ENCODE measurements around the gene DDX23.

Gene DDX23

DNA sequence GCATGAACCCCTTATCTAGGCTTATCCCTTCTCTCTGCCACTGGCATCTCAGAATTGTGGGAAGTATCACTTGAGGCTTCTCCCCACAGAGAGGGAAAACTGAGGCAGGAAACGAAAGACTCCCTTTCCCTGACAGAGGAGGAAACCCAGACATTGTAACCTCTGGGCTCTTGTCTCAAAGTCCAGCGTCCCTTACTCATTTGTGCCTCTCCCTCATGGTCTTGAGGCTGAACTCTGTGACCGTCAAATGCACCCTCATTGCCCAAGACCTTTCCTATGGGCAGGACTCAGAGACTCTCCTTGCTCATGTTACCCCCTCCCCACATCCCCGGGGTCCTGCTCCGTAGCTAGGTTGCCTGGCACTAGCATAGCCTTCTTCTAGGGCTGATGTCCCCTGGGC, 29.8 kb downstream of the DDX23 start:
- no peak for DNase-seq

DNA sequence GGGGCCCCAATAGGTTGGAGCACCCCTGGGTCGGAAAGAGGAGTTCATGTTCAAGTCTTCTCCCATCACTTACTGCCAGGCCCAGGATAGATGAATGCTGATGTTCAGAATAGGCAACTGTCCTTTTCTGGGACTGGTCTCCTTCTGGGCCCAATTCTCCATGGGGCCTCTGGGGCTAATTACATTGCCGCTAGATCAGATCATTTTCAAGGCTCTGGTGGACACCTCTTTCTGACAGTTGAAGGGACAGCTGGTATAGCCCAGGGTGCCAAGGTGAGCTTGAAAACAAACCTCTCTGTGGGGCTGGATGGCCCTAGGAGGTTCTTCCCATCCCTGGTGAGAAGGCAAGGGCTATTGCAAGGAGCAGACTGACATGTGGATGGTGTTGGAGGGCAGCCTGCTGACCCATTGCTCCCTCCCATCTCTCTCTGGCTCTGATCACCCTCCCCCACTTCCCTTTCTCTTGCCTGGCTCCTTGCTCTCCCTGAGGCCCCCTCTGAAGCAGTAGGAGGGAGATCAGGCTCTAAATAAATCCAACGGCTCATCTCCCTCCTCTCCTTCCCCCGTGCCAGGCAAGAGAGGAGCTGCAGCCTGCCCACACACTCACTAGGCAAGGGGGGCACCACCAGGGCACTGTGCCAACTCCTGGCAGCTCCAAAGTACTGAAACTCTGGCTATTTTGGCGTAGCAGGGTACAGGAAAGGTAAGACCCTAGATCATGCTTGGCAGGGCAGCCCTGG, 31.8 kb downstream of the DDX23 start:
- no peak for DNase-seq

DNA sequence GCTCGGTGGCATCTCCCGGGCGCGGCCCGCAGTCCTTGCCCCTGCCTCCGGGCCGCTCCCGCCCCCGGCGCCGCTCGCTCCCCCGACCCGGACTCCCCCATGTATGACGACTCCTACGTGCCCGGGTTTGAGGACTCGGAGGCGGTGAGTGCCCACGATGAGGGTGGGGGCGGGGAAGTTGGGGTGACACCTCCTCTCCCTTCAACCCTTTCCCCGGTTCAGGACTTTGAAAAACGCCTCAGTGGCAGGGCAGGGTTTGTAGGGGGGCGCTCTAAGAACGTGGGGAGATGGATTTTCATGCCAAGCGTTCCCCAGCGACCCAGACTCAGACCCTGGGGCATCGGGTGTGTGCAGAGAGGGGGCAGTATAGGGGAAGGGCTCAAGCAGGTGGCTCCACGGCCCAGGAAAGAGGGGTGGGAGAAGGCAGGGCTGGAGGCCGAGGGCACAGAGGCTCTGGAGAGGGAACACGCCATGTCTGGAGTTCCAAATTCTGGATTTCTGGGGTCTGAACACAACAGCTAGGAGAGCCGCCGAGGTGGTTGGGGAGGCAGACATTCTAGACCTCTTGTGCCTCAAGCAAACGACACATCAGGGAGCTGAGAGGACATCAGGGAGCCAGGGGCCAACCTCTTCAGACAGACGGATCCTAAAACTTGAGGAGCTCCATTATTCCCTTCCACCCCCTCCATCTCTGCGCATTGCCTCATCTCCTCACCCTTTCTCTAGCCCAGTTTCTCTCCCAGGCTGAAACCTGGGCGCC, 33.0 kb downstream of the DDX23 start:
- peak; percentile 29 for DNase-seq

DNA sequence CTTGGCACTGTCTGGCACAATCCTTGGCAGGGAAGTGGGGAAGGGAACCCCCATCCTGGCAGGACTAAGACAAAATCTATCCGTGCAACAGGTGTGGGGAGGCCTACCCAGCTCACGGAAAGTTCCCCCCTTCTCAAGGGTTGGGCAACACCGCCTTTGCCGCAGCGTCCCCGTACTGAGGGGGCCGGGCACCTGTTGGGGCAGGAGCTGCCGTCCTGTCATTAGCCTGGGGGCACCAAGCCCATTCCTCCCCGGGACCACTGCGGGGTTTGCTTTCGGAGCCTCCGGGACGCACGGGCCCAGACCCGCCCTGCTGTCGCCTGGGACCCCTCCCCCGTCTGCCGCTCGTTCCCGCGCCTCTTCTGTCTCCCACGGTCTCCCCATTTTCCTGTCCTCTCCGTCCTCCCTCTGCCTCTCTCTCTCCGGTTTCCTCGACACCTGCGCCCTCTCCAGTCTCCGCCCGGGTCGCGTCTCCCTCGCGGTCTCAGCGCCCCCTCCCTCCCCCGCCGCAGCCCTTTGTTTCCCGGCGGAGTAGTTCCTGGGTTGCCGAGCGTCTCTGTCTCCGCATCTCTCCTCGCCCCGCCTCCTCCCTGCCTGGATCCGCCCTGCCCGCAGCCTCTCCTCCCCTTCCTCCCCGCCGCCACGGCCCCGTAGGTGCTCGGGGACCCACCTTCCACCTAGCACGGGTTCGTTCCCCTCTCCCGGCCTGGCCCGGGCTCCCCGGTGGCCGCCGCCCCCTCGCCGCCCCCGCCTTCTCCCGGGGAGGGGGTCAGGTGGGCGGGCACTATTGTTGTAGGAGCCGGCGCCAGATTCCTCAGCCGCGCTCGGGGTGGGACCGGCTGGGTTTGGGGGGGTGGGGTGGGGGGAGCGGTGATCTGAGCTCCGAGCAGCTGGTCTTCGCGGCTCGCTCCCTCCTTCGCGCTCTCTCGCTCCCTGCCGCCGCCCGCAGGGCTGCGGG, 33.8 kb downstream of the DDX23 start, which contains the start of gene CACNB3:
TSS of gene CACNB3 (plus strand) at position 624 of the 958 bp plus-strand sequence. CDS start 434 bp downstream, outside the sequence.
- DNase-seq: peak; percentile 79

DNA sequence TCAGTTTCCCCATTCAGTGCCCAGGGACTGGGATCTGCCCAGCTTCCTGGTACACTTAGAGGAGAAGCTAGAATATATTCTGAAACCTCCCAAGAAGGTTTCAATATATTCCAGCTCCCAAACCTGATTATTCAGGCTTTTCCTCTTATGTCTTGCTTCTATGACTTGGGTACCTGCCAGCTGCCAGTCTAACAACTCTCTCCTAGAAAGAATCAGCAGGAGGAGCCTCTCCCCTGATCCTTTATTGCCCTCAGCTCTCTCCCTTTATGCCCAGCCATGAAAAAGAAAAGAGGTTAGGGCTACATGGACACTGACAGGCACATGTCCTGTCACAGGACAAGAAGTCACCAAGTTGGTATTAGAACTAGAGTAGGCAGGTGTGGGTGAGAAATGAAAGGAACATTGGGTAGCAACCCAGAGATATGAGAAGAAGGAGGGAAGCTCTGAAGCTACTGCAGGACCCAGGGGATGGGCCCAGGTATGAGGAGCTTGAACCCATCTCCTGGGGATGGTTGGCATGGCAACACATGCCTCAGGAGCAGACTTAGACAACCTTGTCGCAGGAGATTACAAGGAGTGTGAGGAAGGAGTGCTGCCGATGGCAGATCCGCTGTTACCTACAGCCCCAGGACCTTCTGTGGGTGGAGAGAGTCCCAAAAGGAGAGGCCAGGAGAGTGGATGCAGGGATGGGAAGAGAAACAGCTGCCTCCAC, 35.7 kb downstream of the DDX23 start:
- DNase-seq: no peak

DNA sequence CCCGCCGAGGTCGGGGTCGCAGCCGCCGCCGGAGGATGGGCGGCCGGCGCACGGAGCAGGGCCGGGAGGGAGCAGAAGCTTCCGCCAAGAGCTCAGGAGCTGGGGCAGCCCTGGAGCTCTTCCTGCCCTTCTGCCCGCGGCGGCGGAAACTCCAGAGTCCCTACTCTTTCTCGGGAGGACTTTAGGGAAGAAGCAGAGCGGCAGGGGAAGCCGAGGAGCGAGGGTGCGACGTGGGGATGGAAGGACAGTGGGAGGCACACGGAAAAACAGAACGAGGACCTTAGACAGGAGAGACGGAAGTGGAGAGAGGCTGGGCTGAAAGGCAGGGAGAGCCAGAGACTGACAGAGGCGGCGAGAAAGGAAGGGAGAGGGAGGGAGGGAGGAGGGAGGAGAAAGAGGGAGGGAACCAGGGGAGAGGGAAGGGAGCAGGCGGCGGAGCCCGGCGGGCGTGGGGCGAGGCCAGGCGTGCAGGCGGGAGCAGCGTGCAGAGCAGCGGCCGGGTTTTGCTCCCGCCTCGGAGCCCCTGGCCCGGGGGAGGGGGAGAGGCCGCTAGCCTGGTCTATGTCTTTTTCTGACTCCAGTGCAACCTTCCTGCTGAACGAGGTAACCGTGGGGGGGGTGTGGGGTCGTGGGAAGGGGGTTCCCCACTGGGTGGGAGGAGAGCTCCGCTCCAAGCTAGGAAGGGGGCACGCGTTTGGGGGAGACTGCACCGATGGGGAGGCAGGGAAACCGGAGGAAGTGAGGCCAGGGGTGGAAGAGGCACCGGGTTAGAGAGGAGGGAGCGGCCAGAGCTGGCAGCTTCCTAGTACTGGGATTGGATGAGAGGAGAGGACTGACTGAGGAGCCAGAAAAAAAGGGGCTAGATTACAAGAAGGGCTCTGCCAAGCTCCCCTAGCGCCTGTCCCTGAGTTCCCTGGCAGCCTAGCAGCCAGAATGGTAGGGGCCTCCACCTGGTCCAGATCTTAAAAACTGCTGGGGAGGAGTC, 36.5 kb downstream of the DDX23 start:
- no peak for DNase-seq

DNA sequence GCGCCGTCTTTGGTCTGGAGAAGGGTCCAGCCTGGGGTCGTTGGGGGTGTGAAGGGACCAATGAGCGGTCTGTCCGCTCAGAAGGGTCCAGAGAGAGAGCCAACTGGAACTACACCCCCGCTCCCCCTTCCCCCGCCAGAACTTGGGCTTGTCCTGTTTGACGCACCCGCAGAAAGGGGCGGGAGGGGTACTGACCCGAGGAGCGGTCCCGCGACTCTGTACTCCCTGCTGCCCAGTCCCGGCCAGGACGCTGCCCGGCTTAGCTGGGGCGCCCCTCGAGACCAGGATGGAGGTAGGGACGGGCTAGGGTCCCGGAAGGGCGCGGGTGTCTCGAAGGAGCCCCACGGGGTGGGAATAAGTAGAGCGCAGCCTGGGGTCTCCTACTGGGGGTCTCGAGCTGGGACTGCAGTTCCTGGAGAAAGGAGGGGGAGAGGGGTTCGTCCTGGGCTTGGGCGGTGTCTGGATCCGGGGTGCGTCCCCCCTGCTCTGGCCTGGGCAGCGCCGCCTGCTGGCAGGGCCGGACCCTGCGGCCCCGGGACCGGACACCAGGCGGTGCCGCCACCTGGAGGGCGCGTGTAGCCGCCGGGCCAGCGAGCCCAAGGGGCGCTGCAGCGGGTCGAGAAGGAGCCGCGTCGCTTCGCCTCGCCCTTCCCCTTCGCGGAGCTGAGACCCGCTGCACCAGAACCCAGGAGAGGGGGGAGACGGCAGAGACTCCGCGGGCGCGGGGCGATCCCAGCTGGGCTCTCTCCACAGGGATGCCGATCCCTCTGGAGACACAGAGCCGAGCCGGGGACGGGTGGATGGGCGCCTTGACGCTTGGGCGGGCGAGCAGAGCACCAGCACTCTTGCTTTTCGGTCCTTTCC, 37.5 kb downstream of the DDX23 start:
- DNase-seq: peak; percentile 65

DNA sequence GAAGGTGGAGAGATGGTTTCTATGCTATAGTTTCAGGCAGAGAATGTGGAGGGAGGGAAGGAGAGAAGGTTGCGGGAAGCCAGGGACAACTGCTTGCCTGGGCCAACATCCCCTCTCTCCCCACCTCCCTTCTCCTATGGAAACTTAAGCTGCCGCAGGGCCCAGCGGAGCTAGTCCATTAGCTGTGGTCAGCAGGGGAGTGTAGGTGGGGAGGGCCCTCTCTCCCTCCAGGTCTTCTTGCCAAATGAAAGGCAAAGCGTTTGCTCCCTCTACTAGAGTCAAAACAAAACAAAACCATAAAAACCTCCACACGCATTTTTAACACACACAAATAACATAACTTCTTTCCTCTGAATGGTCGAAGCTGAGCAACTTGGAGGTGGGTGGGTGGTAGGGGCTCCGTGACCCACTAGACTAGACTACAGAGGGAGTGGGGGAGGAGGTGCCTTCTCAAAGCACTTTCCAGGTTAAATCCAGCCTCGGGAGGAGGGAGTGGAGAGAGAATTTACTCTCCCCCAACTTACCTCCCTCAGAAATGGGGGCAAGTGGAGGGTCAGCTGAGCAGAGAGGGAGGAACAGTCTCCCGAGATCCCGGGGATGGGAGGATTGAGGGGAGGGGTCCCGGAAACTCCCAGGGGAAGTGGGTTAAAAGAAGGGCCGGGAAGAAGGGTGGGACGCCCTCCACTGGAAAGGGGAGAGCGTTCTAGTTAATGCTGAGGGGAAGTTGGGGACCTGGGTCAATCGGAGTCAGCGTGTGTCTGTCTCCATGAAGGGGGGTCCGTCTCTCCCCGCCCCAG, 38.3 kb downstream of the DDX23 start:
- no peak for DNase-seq

DNA sequence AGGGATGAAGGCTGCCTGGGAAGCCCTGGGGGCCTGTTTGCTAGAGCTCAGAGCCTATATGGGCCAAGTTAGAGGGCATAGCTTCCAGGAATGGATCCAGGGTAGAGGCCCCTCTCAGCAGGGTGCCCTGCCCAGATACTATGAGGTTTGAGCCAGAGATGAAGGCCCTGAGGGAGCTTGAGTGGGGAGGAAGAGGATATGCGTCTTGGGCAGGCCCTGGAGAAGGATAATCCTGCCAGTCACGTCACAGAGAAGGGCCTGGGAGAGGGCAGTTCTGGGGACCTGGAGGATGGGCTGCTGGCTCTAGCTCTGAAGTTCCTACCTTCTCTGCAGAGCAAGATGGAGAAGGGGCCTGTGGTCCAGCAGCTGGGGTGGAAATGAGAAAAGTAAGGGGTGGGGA, 39.6 kb downstream of the DDX23 start:
- DNase-seq: no peak

DNA sequence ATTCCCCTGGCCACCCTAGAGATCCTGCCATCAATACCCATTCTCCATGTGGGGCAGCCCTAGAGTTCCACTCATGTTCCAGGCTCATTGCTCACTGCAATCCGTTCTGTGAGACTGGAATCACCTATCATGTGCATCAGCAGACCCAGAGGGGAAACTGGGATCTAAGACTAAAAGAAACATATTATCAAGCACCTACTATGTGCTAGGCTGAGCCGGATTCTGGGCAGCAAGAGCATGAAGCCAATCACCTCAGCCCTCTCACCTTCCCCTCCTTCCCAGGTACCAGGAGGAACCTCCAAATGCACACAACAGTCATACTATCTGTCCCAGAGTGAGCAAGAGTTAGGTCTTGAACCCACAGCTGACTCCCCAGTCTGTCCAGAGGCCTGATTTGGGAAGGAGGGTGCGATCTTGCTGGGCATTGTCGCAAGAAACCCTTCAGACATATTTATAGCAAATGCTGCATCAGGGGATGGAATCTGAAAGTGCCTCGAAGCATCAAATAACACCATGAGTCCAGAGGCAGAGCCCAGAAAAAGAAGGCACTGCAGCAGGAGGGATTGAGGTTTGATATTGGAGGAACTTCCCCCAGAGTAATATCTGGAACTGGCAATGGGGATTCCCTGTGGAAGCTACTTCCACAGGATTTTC, 40.4 kb downstream of the DDX23 start:
- no peak for DNase-seq

DNA sequence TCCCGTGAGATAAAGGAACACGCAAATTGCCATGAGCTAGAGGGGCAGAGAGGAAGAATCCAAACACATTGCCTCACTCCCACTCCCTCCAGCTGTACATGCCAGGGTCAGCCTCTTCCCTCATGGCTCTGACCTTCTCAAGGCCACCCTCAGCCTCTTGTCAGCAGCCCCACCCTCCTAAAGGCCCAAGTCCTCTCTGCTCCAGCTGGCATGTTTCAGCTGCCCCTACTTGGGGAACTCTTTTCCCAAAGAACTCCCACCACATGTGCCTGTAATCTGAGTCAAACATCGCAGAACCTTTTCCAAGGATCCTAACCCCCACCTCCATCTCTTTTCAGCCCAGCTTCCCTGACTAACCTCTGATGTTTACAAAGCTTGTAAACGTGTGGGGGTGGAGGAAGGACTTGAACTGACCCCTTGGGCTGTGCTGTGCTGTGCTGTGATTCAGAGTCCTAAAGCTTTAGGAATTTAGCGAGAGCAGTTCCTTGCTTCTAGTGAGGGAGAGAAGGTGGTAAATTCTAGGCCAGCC, 41.0 kb downstream of the DDX23 start:
- no peak for DNase-seq

DNA sequence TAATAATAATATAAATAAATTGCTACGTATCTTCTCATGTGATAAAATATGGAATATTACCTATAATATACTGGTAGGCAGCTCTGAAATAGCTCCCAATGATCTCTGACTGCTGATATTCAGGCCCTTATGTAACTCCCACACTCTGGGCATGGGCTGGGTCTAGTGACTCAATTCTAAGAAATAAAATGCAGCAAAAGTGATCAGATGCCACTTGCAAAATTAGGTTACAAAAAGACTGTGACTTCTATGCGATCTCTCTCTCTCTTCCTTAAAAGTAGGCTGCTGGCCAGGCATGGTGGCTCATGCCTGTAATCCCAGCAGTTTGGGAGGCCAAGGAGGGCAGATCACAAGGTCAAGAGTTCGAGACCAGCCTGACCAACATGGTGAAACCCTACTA, 44.0 kb downstream of the DDX23 start:
- no peak for DNase-seq

DNA sequence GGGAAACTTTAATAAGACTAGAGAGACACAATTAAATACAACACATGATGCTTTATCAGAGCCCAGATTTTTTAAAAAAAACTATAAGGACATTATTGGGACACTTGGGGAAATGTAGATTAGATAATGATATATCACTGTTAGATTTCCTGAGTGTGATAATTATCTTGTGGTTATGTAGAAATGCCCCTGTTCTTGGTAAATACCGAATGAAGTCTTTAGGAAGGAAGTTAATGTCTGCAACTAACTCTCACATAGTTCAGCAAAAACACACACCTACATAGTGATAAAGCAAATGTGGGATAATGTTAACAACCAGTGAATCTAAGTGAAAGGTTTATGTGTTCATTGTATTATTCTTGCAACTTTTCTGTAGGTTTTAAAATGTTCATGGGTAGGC, 48.3 kb downstream of the DDX23 start:
- DNase-seq: no peak

DNA sequence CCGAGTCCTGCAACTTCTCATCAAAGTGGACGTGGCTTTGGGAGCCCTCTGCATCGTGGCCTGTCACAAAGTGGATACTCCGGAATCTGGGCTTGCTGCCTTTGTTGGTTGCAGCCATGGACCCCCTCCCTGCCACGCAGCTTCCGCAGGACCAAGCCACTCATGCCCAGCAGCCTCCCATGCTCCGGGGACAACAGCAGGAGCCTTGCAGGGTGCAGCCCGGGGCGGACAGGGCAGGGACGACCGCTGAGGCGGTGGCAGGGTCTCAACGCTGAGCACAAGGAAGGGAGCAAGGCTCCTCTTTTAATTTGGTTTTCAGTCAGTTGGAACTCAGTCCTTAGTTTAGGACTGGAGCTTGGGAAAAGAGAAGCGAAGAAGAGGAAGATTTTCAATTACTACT, 51.0 kb downstream of the DDX23 start:
- DNase-seq: no peak

DNA sequence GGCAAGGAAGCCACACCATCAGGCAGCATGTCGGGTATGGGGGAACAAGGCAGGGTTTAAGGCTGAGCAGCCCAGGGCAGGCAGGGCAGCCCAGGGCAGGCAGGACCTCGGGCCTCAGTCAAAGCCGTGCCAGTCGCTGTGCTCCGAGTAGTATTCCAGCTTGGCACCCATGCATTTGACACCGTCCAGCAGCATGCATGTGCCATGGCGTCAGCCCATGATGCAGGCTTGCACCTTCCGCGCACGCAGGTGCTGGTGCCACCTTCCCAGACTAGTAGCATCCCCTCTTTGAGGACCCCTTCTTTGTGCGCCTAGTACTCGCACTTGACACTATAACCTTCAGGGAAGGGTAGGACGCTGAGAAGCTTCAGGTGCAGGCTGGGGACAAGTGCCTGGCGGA, 51.5 kb downstream of the DDX23 start:
- DNase-seq: no peak

DNA sequence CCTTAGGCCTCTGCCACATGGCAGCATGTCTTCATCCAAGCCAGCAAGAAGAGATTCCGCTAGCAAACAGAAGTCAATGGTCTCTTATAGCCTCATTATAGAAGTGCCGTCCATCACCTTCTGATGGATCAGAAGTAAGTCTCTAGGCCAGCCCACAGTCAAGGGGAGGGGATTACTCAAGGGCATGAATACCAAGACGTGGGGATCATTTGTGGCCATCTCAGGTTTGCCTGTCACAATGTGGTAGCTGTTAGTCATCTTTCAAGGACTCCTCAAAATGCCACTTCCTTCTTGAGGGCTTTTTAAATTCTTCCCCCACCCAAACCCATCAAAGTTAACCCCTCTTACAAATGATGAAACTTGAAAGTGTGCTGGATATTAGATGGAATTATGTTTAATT, 55.0 kb downstream of the DDX23 start:
- DNase-seq: no peak

DNA sequence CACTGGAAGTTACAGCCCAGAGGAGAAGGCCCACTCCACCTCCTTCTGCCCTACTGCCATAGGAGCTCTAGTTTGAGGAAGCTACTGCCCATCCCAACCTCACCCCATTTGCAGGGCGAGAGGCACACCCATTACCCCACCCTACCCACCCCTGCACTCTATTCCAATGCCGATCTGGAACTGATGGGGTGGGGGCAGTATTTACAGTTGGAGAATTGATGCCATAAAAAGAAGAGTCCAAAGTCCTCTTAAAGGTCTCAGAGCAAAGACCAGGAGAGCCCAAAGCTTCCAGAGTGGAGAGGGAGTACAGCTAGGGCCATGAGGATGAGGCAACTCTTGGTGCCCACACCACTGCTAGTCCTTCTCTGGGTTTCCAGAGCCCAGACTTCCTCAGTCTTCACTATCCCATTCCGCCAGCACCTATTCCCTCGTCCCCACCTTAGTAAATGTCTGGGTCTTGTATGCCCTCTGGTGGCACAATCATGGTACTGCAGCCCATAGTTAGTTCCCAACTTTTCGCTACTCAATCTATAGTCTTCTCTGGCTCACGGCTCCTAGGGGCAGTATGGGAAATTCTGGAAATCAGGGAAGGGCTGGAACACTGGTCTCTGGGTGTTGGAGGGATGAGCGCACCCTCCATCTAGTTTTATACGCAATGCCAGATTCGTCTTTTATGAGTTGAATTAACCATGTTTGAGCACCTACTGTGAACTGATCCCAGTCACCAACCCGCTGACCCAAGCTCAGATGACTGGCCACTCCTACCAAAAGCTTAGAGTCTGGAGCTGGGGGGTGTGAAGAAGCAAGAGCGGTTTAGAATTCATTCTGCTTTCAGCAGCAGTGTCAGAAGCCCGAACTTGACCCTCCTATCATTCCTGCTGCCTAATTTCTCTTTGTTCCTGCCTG, 56.2 kb downstream of the DDX23 start:
- peak; percentile 37 for DNase-seq

DNA sequence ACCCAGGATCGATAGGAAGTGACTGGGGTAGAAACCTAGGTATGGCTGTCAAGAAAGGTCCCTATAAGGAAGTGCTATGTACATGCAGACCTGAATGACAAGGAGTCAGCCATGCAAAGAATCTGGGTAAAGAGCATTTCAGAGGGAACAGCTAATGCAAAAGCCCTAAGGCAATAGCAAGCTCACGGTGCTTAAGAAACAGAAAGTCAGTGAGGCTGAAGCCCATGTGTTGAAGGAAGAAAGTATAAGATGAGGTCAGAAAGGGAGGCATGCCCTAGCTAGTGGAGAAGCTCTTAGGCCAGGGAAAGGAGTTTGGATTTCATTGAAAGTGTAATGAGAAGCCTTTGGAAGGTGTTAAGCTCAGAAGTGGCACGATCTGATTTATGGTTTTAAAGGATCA, 57.1 kb downstream of the DDX23 start:
- no peak for DNase-seq
